CD14-positive monocyte (primary cell): ENCODE results near the gene CFAP44. TPM values are rescaled to one million over a fixed set of nuclear protein-coding genes. Genes with fewer than 3 reads are reported as not detected.

Experiments used
- DNase-seq, 3 donors: peaks; one replicate each; pipeline ENCODE4 v3.0.0-alpha.2; 2011 to 2022
- H2AFZ ChIP-seq: 2 replicates; pipeline ENCODE4 v1.6.0; 2012; ENCODE audit warnings: mild to moderate bottlenecking, low read depth, low read length, inconsistent platforms; ENCODE audit not compliant: insufficient read depth, poor library complexity, severe bottlenecking
- H3K27ac ChIP-seq, 2 donors: 1 replicate in 1 of 2; 2 replicates in 1 of 2; pipeline ENCODE4 v1.5.1; 2012 to 2013; ENCODE audit warnings: low read length in 2 of 2, control low read depth in 1 of 2, inconsistent platforms in 1 of 2, low read depth in 1 of 2, mild to moderate bottlenecking in 1 of 2
- H3K27me3 ChIP-seq, 2 donors: one replicate each; pipeline versions ENCODE4 v1.6.0 to v1.6.1; 2011 to 2013; ENCODE audit warnings: low read length in 2 of 2; ENCODE audit not compliant: control insufficient read depth in 2 of 2, insufficient read depth in 2 of 2
- H3K36me3 ChIP-seq, 2 donors: replicated peaks in 1 of 2; 1 replicate in 1 of 2; 2 replicates in 1 of 2; pipeline versions ENCODE4 v1.5.1 to v1.6.1; 2012 to 2013; ENCODE audit warnings: low read length in 2 of 2, control low read depth in 1 of 2, inconsistent platforms in 1 of 2, mild to moderate bottlenecking in 1 of 2; ENCODE audit not compliant: insufficient read depth in 2 of 2, control insufficient read depth in 1 of 2
- H3K4me1 ChIP-seq, 2 donors: 1 replicate in 1 of 2; 2 replicates in 1 of 2; pipeline versions ENCODE4 v1.5.1 to v1.6.1; 2012 to 2013; ENCODE audit warnings: low read length in 2 of 2, control low read depth in 1 of 2, inconsistent platforms in 1 of 2, mild to moderate bottlenecking in 1 of 2, moderate library complexity in 1 of 2; ENCODE audit not compliant: insufficient read depth in 2 of 2, control insufficient read depth in 1 of 2
- H3K4me2 ChIP-seq: replicated peaks from 2 replicates; pipeline ENCODE3; 2012; ENCODE audit warnings: low read length, moderate library complexity, mild to moderate bottlenecking; ENCODE audit not compliant: poor library complexity, severe bottlenecking; ENCODE audit errors: extremely low read depth
- H3K4me3 ChIP-seq, 3 experiments: fragments of 200-600 bp in 1 of 3; sonication (generic) in 1 of 3; replicated peaks in 1 of 3; 1 replicate in 2 of 3; 2 replicates in 1 of 3; pipeline ENCODE4 v1.5.1; 2011 to 2013; ENCODE audit warnings: low read length in 3 of 3, mild to moderate bottlenecking in 3 of 3, control low read depth in 2 of 3, low read depth in 2 of 3, inconsistent platforms in 1 of 3, moderate library complexity in 1 of 3
- H3K79me2 ChIP-seq: 2 replicates; pipeline ENCODE4 v1.6.0; 2012; ENCODE audit warnings: mild to moderate bottlenecking, control low read depth, inconsistent platforms, low read length, moderate library complexity; ENCODE audit not compliant: insufficient read depth
- H3K9ac ChIP-seq: 2 replicates; pipeline ENCODE4 v1.6.0; 2017; ENCODE audit warnings: low read length, mild to moderate bottlenecking; ENCODE audit not compliant: insufficient read depth, poor library complexity, severe bottlenecking
- H3K9me3 ChIP-seq, 2 donors: replicated peaks in 1 of 2; 1 replicate in 1 of 2; 2 replicates in 1 of 2; pipeline versions ENCODE4 v1.5.1 to v1.6.1; 2012 to 2013; ENCODE audit warnings: low read length in 2 of 2, control low read depth in 1 of 2; ENCODE audit not compliant: control insufficient read depth in 1 of 2, insufficient read depth in 1 of 2
- H4K20me1 ChIP-seq: 2 replicates; pipeline ENCODE4 v1.6.0; 2012; ENCODE audit warnings: mild to moderate bottlenecking, low read length, control low read depth, moderate library complexity; ENCODE audit not compliant: insufficient read depth
- H3K27ac Mint-ChIP-seq, 7 donors: one replicate each; pipeline ENCODE4 v1.8.0; 2020; ENCODE audit warnings: mild to moderate bottlenecking in 7 of 7, mixed read lengths in 7 of 7, moderate library complexity in 6 of 7, inconsistent platforms in 2 of 7
- H3K27me3 Mint-ChIP-seq, 3 donors: one replicate each; pipeline ENCODE4 v1.8.0; 2021 to 2022; ENCODE audit warnings: low read depth in 3 of 3, mild to moderate bottlenecking in 3 of 3, mixed read lengths in 3 of 3, moderate library complexity in 3 of 3, inconsistent platforms in 1 of 3
- H3K36me3 Mint-ChIP-seq, 2 donors: one replicate each; pipeline ENCODE4 v1.8.0; 2020; ENCODE audit warnings: mixed read lengths in 2 of 2, inconsistent platforms in 1 of 2, mild to moderate bottlenecking in 1 of 2
- H3K4me1 Mint-ChIP-seq: one replicate; pipeline ENCODE4 v1.8.0; 2020; ENCODE audit warnings: mild to moderate bottlenecking, mixed read lengths
- H3K4me3 Mint-ChIP-seq, 2 donors: one replicate each; pipeline ENCODE4 v1.8.0; 2020; ENCODE audit warnings: mild to moderate bottlenecking in 2 of 2, mixed read lengths in 2 of 2, moderate library complexity in 1 of 2
- H3K9me3 Mint-ChIP-seq, 7 donors: one replicate each; pipeline ENCODE4 v1.8.0; 2020 to 2022; ENCODE audit warnings: mixed read lengths in 7 of 7, mild to moderate bottlenecking in 6 of 7, moderate library complexity in 6 of 7, inconsistent platforms in 2 of 7
- WGBS: methylation state at CpG from one replicate; pipeline ENCODE4 v1.1.5; 2013; ENCODE audit warnings: missing lambda C conversion rate; ENCODE audit not compliant: insufficient coverage; 5-methylcytosine and 5-hydroxymethylcytosine counted together
- intact Hi-C, 2 donors: fragments of 100-400 bp; cut with micrococcal nuclease; formaldehyde crosslinking; loops; one replicate each; pipeline versions ENCODE4 v1.15.0 to v1.15.1; 2023
- polyA plus RNA-seq, 3 donors: library from polyadenylated mRNA; depleted of rRNA in 1 of 3; unstranded in 2 of 3; stranded (reverse) in 1 of 3; fragments of 300-500 nt in 2 of 3; fragments of >200 nt in 1 of 3; fragmentation: Illumina TruSeq in 2 of 3; gene quantifications; 1 replicate in 2 of 3; 2 replicates in 1 of 3; pipeline ENCODE4 v1.2.3, GENCODE V29; 2012 to 2021
- TF ChIP-seq, protein P1 (sequence below): fragments of 200-600 bp; IDR thresholded peaks from one replicate; pipeline ENCODE4 v1.8.0; 2022; ENCODE audit warnings: antibody characterized with exemption, mild to moderate bottlenecking

CFAP44 gene
- polyA plus RNA-seq, 3 donors, result 0.08 to 2.1 TPM; not detected in 1

DNA sequence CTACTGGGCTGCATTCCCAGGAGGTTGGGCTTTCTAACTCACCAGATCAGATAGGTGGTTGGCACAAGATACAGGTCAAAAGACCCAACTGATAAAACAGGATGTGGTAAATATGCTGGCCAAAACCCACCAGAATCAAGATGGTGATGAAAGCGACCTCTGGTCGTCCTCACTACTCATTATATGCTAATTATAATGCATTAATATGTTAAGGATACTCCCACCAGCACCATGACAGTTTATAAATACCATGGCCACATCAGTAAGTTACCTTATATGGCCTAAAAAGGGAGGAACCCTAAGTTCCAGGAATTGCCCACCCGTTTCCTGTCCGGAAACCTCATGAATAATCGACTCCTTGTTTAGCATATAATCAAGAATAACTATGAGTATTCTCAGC lies 31.6 kb downstream of the CFAP44 start:
- no peak for DNase-seq
- intact Hi-C loops, result no loop called here
- Mint-ChIP-seq H3K4me3 (no peak overlapping the region), H3K4me1 (no peaks in the 10 kb centered on the region), H3K36me3 (peaks cover 3 to 4% of the 10 kb centered on the region in 2 donors), H3K27ac (no peak overlapping the region), H3K27me3 (no peaks in the 10 kb centered on the region), H3K9me3 (peaks cover 5 to 29% (median 19%) of the 10 kb centered on the region in 7 donors)
- H3K9me3 ChIP-seq, result peaks cover 0 to under 1% of the 10 kb centered on the region in 2 donors
- H3K4me1 ChIP-seq, result no peaks in the 10 kb centered on the region
- H3K27ac ChIP-seq, result no peak overlapping the region
- H3K79me2 ChIP-seq, result no peaks in the 10 kb centered on the region
- no CpG with 5 or more reads among the region's 5 CpGs for whole genome bisulfite sequencing
- no peak overlapping the region for H3K4me2 ChIP-seq
- no peaks in the 10 kb centered on the region for H3K36me3 ChIP-seq
- no peaks in the 10 kb centered on the region for H4K20me1 ChIP-seq
- no peak overlapping the region for H3K9ac ChIP-seq
- no peaks in the 10 kb centered on the region for H3K27me3 ChIP-seq
- H2AFZ ChIP-seq, result no peak overlapping the region
- TF ChIP-seq, protein P1, sequence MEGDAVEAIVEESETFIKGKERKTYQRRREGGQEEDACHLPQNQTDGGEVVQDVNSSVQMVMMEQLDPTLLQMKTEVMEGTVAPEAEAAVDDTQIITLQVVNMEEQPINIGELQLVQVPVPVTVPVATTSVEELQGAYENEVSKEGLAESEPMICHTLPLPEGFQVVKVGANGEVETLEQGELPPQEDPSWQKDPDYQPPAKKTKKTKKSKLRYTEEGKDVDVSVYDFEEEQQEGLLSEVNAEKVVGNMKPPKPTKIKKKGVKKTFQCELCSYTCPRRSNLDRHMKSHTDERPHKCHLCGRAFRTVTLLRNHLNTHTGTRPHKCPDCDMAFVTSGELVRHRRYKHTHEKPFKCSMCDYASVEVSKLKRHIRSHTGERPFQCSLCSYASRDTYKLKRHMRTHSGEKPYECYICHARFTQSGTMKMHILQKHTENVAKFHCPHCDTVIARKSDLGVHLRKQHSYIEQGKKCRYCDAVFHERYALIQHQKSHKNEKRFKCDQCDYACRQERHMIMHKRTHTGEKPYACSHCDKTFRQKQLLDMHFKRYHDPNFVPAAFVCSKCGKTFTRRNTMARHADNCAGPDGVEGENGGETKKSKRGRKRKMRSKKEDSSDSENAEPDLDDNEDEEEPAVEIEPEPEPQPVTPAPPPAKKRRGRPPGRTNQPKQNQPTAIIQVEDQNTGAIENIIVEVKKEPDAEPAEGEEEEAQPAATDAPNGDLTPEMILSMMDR, result no peak
- no peak overlapping the region for H3K4me3 ChIP-seq

DNA sequence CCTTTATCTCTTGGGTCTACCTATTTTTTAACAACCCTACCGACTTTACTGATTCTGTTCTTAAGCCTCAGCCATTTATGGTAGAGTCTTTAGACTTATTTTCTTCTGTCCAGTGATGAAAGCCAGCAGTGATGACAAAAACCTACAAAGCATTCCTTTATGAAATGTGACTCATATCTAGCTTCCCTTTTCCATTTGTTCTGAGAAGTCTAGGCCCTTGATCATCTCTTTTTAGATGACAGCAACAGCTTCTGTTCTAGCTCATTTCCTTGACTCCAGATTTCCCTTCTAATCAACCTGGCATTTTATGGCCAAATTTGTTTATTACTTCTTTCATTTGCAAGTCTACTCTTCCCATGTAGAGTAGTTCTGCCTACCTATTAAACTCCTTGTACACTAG lies 36.1 kb downstream of the CFAP44 start:
- Histone ChIP-seq H3K79me2 (no peaks in the 10 kb centered on the region), H3K9ac (no peak overlapping the region), H2AFZ (no peak overlapping the region), H3K4me1 (no peaks in the 10 kb centered on the region), H3K9me3 (no peaks in the 10 kb centered on the region), H3K27me3 (no peaks in the 10 kb centered on the region), H3K4me3 (no peak overlapping the region), H3K36me3 (no peaks in the 10 kb centered on the region), H4K20me1 (no peaks in the 10 kb centered on the region), H3K4me2 (no peak overlapping the region), H3K27ac (no peak overlapping the region)
- Mint-ChIP-seq H3K9me3 (peaks cover 0 to 2% (median 0%) of the 10 kb centered on the region in 7 donors), H3K27ac (no peak overlapping the region), H3K27me3 (no peaks in the 10 kb centered on the region), H3K36me3 (peaks cover 12 to 17% of the 10 kb centered on the region in 2 donors), H3K4me1 (no peaks in the 10 kb centered on the region), H3K4me3 (no peak overlapping the region)
- TF ChIP-seq, protein P1, result no peak
- intact Hi-C loops, result no loop called here
- no CpG with 5 or more reads among the region's 1 CpG for WGBS
- DNase-seq, result no peak
